ENCODE results near the gene CCDC188. TPM values are rescaled to one million over a fixed set of nuclear protein-coding genes. Genes with fewer than 3 reads are reported as not detected.

CCDC188 gene
- polyA plus RNA-seq, 1 experiment: 6.5 TPM

DNA sequence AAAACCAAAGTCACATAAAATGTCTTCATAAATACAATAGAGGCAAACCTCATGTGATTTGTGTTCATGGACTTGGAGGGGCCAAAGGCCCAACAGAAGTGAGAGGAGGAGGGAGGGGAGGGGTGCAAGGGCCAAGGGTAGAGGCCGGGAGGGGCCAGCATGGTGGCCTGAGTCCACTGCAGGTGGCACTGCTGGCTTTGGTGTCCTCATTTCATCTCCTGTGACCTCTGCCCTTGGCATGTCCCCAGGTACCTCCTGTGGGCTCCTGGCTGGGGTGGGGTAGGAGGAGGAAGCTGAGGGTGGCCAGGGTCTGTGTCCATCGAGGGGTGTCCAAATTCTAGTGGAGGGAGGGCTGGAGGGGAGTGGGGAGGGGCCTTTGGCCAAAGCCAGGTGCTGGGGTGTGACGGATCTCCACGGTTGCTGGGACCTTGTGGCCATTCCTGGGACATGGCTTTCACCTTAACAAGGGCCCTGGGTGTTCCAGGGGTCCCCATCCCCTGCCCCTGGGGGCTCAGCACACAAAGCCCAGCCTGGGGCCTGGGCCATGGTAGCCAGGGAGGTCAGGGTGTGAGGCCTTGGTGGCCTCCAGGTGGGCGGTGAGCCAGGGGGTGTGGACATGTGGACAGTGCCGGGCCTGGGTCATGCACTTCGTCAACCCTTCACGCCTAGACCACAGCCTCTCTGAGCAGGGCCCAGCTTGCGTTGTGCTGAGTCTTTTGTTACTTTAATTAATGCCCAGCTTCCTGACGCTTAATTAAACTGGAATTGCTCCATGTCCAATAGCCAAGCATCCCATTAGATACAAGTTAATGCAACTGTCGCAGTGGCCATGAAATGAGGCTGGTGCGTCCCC, 20.7 kb upstream of the CCDC188 start:
- DNase-seq (ENCODE audit: low read depth): no peak
- ChIA-PET POLR2A (no interaction called here), CTCF (interaction anchor here (2.0 kb wide), 1 partner anchor 14 kb away, joined by 8 read pairs; no protein-coding TSS in a partner anchor)
- H3K4me3 ChIP-seq (ENCODE audit: low read depth, low read length): no peak overlapping the region
- TF ChIP-seq, protein P1, sequence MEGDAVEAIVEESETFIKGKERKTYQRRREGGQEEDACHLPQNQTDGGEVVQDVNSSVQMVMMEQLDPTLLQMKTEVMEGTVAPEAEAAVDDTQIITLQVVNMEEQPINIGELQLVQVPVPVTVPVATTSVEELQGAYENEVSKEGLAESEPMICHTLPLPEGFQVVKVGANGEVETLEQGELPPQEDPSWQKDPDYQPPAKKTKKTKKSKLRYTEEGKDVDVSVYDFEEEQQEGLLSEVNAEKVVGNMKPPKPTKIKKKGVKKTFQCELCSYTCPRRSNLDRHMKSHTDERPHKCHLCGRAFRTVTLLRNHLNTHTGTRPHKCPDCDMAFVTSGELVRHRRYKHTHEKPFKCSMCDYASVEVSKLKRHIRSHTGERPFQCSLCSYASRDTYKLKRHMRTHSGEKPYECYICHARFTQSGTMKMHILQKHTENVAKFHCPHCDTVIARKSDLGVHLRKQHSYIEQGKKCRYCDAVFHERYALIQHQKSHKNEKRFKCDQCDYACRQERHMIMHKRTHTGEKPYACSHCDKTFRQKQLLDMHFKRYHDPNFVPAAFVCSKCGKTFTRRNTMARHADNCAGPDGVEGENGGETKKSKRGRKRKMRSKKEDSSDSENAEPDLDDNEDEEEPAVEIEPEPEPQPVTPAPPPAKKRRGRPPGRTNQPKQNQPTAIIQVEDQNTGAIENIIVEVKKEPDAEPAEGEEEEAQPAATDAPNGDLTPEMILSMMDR (IDR thresholded peaks at IDR 0.05; ENCODE audit: insufficient read depth, low read depth, low read length): no peak
- H3K27me3 ChIP-seq (ENCODE audit: control insufficient read depth, insufficient read depth, low read length): peaks cover 3% of the 10 kb centered on the region
- H3K36me3 ChIP-seq (ENCODE audit: control insufficient read depth, insufficient read depth, low read length): no peaks in the 10 kb centered on the region

- no peak for DNase-seq (ENCODE audit: low read depth)
- TF ChIP-seq, protein P1 (IDR thresholded peaks at IDR 0.05; ENCODE audit: insufficient read depth, low read depth, low read length): no peak
- H3K36me3 ChIP-seq (ENCODE audit: control insufficient read depth, insufficient read depth, low read length): no peaks in the 10 kb centered on the region
- H3K27me3 ChIP-seq (ENCODE audit: control insufficient read depth, insufficient read depth, low read length): peaks cover 1% of the 10 kb centered on the region; the same call in 1 of the 2 replicates
- ChIA-PET POLR2A (no interaction called here), CTCF (no interaction called here)
- no peak overlapping the region for H3K4me3 ChIP-seq (ENCODE audit: low read depth, low read length)
Observed at GRCh38 chr22:20170170-20170569, 19.3 kb upstream of the CCDC188 start.

- H3K27me3 ChIP-seq (ENCODE audit: control insufficient read depth, insufficient read depth, low read length): peaks cover 1% of the 10 kb centered on the region; the same call in 1 of the 2 replicates
- H3K36me3 ChIP-seq (ENCODE audit: control insufficient read depth, insufficient read depth, low read length): no peaks in the 10 kb centered on the region
- H3K4me3 ChIP-seq (ENCODE audit: low read depth, low read length): no peak overlapping the region
- POLR2A ChIA-PET: no interaction called here
- CTCF ChIA-PET: interaction anchor here (2.6 kb wide), 1 partner anchor 12 kb away, joined by 11 read pairs; no protein-coding TSS in a partner anchor
- no peak for DNase-seq (ENCODE audit: low read depth)
- TF ChIP-seq, protein P1 (IDR thresholded peaks at IDR 0.05; ENCODE audit: insufficient read depth, low read depth, low read length): no peak
Observed at GRCh38 chr22:20169253-20169822, 18.5 kb upstream of the CCDC188 start.

GRCh38 chr22:20167643-20168322, 16.9 kb upstream of the CCDC188 start:
- peaks cover 1% of the 10 kb centered on the region; the same call in 1 of the 2 replicates for H3K27me3 ChIP-seq (ENCODE audit: control insufficient read depth, insufficient read depth, low read length)
- POLR2A ChIA-PET: no interaction called here
- CTCF ChIA-PET: interaction anchor here (1.0 to 2.6 kb wide), 2 partner anchors 11 to 71 kb away, joined by 4 to 11 read pairs; no protein-coding TSS in a partner anchor
- no peaks in the 10 kb centered on the region for H3K36me3 ChIP-seq (ENCODE audit: control insufficient read depth, insufficient read depth, low read length)
- H3K4me3 ChIP-seq (ENCODE audit: low read depth, low read length): no peak overlapping the region
- DNase-seq (ENCODE audit: low read depth): no peak
- TF ChIP-seq, protein P1 (IDR thresholded peaks at IDR 0.05; ENCODE audit: insufficient read depth, low read depth, low read length): no peak

- ChIA-PET CTCF (interaction anchor here (2.6 kb wide), 1 partner anchor 9 kb away, joined by 11 read pairs; no protein-coding TSS in a partner anchor), POLR2A (no interaction called here)
- Histone ChIP-seq H3K36me3 (ENCODE audit: control insufficient read depth, insufficient read depth, low read length) (no peaks in the 10 kb centered on the region), H3K27me3 (ENCODE audit: control insufficient read depth, insufficient read depth, low read length) (peaks cover 1% of the 10 kb centered on the region; the same call in 1 of the 2 replicates), H3K4me3 (ENCODE audit: low read depth, low read length) (no peak overlapping the region)
- TF ChIP-seq, protein P1 (IDR thresholded peaks at IDR 0.05; ENCODE audit: insufficient read depth, low read depth, low read length): no peak
- DNase-seq (ENCODE audit: low read depth): no peak
Observed at GRCh38 chr22:20166703-20167102, 15.8 kb upstream of the CCDC188 start.

Measured in BJ (cell line).